ENCODE results near the gene CACNA1I. TPM values are rescaled to one million over a fixed set of nuclear protein-coding genes. Genes with fewer than 3 reads are reported as not detected.

CACNA1I gene
- total RNA-seq, 2 donors from 2014 or later, result 0.34 to 0.58 TPM

DNA sequence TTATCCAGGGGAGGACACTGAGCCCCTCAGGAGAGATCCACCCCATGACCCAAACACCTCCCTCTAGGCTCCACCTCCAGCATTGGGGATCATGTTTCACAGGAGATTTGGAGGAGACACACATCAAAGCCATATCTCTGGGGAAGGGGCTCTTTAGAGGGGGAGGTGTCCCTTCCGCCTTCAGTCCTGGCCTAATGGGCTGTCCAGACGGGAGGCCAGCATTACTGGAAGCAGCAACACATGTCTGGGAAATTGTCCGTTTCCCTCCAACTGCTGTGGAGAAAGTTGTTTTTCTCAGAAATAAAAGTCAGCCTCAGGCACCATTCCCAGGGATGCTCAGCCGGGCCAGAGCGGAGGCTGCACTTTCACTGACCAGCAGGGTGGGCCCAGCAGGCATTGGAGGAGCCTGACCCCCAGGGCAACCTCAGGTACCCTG is 9.5 kb downstream of the CACNA1I start:
- H3K9me3 Mint-ChIP-seq, result peaks cover 5% of the 10 kb centered on the region in 2 donors
- no peak overlapping the region for H3K4me3 Mint-ChIP-seq
- no peak for DNase-seq
- no peaks in the 10 kb centered on the region for H3K4me1 Mint-ChIP-seq (ENCODE audit: low read depth)
- no peaks in the 10 kb centered on the region for H3K36me3 Mint-ChIP-seq (ENCODE audit: insufficient read depth in 2 of 2)
- ATAC-seq (replicated peaks in 1 of 2), result no peak
- peaks cover 23% of the 10 kb centered on the region for H3K27me3 Mint-ChIP-seq (ENCODE audit: low read depth)
- no peak overlapping the region for H3K27ac Mint-ChIP-seq

DNA sequence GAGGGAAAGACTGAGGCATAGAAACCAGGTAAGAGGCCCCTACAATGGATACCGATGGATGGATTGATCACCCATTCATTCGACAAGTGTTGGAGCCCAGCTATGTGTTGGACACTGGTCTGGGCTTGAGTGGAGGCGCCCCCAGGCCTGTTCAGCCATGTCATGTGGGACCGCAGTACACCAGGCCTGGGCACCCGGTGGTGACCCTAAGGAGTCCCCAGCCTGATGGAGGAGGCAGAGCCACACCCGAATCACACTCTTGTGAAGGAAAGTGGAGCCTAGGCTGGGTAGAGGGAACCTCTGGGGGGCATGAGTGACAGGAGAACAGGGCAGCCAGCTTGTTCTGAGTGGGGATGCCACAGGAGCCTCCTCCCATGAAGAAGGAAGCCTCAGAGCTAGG is 10.2 kb downstream of the CACNA1I start:
- H3K9me3 Mint-ChIP-seq, result peaks cover 5% of the 10 kb centered on the region in 2 donors
- H3K36me3 Mint-ChIP-seq (ENCODE audit: insufficient read depth in 2 of 2), result no peaks in the 10 kb centered on the region
- no peak overlapping the region for H3K27ac Mint-ChIP-seq
- no peak overlapping the region for H3K4me3 Mint-ChIP-seq
- peaks cover 23% of the 10 kb centered on the region for H3K27me3 Mint-ChIP-seq (ENCODE audit: low read depth)
- no peaks in the 10 kb centered on the region for H3K4me1 Mint-ChIP-seq (ENCODE audit: low read depth)
- DNase-seq (no peak), ATAC-seq (replicated peaks in 1 of 2) (no peak)

DNA sequence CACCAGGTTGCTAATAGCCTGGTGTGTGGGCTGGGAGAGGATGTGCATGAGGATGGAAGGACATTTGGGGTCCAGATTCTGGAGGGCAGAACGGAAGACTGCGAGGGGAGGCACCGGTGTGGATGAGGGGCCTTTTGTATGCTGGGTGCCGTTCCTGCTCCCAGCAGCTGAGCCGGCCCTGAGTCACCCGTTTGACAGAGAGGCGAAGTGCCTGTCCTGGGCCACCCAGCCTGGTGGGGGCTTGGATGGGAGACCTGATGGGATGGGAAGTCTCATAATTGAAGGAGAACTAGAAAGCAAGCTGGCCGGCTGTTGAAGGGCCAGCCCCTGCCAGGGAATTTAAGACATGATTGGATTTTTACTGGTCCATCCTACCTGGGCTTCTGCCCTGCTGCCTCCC is 10.8 kb downstream of the CACNA1I start:
- DNase-seq, result no peak
- peaks cover 23% of the 10 kb centered on the region for H3K27me3 Mint-ChIP-seq (ENCODE audit: low read depth)
- peaks cover 5% of the 10 kb centered on the region in 2 donors for H3K9me3 Mint-ChIP-seq
- no peaks in the 10 kb centered on the region for H3K36me3 Mint-ChIP-seq (ENCODE audit: insufficient read depth in 2 of 2)
- no peak overlapping the region for H3K27ac Mint-ChIP-seq
- H3K4me1 Mint-ChIP-seq (ENCODE audit: low read depth), result no peaks in the 10 kb centered on the region
- no peak overlapping the region for H3K4me3 Mint-ChIP-seq
- ATAC-seq (replicated peaks in 1 of 2), result no peak

DNA sequence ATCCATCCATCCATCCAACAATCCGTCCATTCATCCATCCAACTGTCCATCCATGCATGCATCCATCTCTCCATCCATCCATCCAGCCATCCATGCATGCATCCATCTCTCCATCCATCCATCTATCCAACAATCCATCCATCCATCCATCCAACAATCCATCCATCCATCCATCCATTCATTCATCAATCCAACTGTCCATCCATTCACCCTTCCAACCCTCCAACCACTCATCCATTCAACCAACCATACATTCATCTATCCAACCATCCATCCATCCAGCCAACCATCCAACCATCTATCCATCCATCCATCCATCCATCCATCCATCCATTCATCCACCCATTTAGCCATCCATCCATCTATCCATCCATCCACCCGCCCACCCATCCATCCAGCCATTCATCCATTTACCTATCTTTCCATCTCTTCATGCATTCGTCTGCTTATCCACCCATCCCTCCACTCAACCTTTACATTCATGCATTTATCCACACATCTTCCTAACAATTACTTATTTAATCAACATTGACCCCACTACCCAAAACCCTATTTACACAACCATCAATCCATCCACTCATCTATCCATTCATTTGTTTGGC is 12.6 kb downstream of the CACNA1I start:
- peaks cover 23% of the 10 kb centered on the region for H3K27me3 Mint-ChIP-seq (ENCODE audit: low read depth)
- H3K27ac Mint-ChIP-seq, result no peak overlapping the region
- H3K36me3 Mint-ChIP-seq (ENCODE audit: insufficient read depth in 2 of 2), result no peaks in the 10 kb centered on the region
- ATAC-seq (replicated peaks in 1 of 2) (no peak), DNase-seq (no peak)
- no peak overlapping the region for H3K4me3 Mint-ChIP-seq
- H3K4me1 Mint-ChIP-seq (ENCODE audit: low read depth), result no peaks in the 10 kb centered on the region
- H3K9me3 Mint-ChIP-seq, result peaks cover 5% of the 10 kb centered on the region in 2 donors

DNA sequence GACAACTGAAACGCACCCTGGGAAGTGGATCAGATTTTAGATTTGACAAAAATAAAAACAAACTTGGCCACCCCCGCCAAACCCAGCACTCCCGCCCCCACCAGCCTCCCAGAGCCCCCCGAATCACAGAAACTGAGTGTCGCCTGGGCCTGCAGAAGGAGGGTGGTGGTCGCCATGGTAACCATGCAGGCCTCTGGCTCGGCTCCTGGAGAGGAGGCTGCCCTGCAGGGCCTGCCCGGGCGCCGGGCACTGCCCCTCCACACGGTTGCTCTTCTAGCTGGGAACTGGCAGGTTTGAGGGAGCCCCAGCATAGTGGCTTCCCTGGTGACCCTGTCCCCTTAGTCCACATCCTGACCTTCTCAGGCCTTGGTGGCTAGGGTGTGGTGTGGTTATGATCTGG is 19.3 kb downstream of the CACNA1I start:
- no peak overlapping the region for H3K4me3 Mint-ChIP-seq
- H3K36me3 Mint-ChIP-seq (ENCODE audit: insufficient read depth in 2 of 2), result no peaks in the 10 kb centered on the region
- DNase-seq, result no peak
- no peaks in the 10 kb centered on the region for H3K9me3 Mint-ChIP-seq
- H3K4me1 Mint-ChIP-seq (ENCODE audit: low read depth), result no peaks in the 10 kb centered on the region
- H3K27me3 Mint-ChIP-seq (ENCODE audit: low read depth), result no peaks in the 10 kb centered on the region
- H3K27ac Mint-ChIP-seq, result no peak overlapping the region
- ATAC-seq (replicated peaks in 1 of 2), result no peak

DNA sequence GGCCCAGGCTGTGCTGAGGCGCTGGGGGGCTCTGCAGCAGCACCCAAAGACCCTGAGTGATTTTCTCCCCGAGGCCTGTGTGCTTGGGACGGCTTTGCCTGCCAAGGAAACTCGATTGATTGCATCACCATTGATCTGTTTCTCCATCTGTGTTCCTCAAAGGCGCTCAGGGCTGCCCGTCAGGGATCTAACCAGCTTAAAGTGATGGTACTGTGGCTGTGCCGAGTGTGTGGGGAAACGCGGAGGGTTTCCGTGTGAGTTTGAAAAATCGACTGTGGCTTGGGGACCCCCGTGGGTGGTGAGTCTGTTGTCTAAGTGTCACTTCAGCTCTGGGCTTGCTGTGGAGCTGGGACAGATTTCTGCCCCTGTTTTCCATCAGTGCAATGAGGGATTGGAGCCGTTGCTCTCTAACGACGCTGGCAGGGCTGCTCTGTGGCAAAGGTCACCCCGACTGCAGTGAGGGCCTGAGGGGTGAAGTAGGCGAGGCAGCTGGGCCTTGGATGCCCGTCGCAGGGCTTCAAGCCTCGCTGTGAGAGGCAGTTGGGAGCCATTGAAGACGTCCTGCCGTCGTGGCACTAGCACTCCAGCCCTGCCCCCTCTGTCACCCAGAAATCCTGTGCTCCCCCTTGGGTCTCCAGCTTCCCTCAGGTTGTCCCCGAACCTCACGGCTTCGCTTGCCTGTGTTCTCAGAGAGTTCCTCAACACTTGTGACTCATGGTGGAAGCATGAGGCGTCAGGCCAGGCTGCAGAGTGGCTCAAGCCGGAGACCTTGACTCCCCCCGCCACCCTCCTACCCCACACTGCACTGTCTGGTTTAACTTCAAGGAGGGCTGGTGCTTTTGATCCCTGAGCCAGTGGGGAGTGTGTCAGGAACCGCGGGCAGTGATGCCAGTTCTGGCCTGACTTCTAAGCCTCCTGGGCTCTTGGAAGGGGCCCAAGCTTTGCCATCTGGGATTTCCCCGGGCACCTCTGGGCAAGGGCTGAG is 21.8 kb downstream of the CACNA1I start:
- Mint-ChIP-seq H3K4me1 (ENCODE audit: low read depth) (no peaks in the 10 kb centered on the region), H3K27me3 (ENCODE audit: low read depth) (peaks cover 9% of the 10 kb centered on the region)

DNA sequence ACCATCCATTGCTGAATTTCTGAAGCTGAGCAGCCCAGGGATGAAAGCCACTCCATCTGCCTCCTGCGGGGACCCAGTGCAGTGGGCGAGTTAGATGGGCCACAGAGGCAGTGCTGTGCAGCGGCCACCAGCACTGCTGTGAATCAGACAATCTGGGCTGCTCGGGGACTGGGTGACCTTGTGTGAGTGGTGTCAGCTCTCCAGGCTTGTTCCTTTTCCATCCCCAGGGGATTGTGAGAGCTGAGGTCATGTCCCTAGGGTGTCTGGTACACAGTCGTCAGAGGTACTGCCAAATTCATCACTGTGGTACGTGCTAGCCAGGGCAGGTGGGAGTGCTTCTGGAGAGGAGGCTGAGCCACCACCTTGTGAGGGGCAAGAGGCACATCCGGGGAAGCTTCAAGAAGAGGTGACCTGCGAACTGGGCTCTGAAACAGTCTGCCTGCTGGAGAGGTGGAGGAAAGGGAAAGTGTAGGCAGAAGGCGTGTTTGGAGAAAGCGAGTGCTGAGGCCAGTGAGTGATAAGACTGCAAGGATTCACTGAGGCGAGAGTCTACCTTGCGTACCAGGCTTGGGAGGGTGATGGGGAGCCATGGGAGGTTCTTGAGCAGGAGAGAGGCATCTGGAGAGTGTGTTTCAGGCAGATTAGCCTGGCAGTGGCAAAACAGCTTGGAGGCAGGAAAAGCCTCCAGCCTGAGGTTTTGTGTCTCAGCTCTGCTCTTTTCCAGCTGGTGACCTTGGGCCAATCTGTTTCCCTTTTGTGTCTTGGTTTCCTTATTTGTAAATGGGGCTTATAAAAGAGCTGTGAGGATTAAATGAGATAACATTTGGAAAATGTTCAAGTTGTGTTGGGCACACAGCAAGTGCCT is 22.7 kb downstream of the CACNA1I start:
- DNase-seq, result no peak
- no peak for ATAC-seq (replicated peaks in 1 of 2)
- Mint-ChIP-seq H3K4me1 (ENCODE audit: low read depth) (peaks cover 2% of the 10 kb centered on the region), H3K27ac (no peak overlapping the region), H3K36me3 (ENCODE audit: insufficient read depth in 2 of 2) (no peaks in the 10 kb centered on the region), H3K4me3 (no peak overlapping the region), H3K9me3 (no peaks in the 10 kb centered on the region), H3K27me3 (ENCODE audit: low read depth) (peaks cover 11% of the 10 kb centered on the region)

More for the DNA sequence above, 21.8 kb downstream of the CACNA1I start:
- Mint-ChIP-seq H3K27ac (no peak overlapping the region), H3K9me3 (no peaks in the 10 kb centered on the region), H3K36me3 (ENCODE audit: insufficient read depth in 2 of 2) (no peaks in the 10 kb centered on the region), H3K4me3 (no peak overlapping the region)
- no peak for DNase-seq
- no peak for ATAC-seq (replicated peaks in 1 of 2)

DNA sequence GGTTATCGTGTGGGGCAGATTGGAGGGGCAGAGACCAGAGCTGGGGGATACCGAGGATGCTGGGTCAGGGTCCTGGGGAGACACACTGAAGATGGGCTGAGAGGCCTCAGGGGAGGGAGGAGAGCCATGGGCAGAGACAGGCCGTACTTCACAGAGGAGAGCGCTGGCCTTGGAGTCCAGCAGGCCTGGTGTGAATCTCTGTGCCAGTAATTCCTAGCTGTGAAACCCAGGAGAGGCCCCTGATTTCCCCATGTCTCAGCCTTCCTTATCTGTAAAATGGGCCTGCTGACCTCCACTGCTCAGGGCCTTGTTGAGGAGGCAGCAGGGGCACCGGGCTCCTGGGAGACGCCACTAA is 23.4 kb downstream of the CACNA1I start:
- ATAC-seq (replicated peaks in 1 of 2) (no peak), DNase-seq (no peak)
- H3K9me3 Mint-ChIP-seq, result no peaks in the 10 kb centered on the region
- peaks cover 5% of the 10 kb centered on the region for H3K4me1 Mint-ChIP-seq (ENCODE audit: low read depth)
- H3K27ac Mint-ChIP-seq, result no peak overlapping the region
- H3K36me3 Mint-ChIP-seq (ENCODE audit: insufficient read depth in 2 of 2), result no peaks in the 10 kb centered on the region
- peaks cover 11% of the 10 kb centered on the region for H3K27me3 Mint-ChIP-seq (ENCODE audit: low read depth)
- no peak overlapping the region for H3K4me3 Mint-ChIP-seq

DNA sequence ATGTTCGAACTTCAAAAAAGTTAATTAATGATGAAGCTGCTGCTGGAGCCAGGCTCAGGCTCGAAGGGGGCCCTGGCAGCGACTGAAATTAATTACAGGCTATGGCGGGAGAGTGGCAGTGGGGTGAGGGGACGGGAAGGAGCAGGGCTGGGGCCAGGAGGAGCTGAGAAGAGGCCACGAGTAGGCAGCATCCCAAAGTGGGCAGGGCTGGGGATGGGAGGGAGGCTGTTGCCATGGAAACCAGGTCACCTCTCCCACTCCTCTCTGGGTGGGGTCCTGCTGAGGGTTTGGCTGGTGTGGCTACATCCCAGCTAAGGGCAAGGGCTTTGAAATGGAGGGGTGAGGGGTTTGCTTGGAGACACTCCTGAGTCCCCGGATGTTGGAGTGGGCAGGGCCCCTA is 23.9 kb downstream of the CACNA1I start:
- Mint-ChIP-seq H3K4me3 (no peak overlapping the region), H3K27ac (no peak overlapping the region)

DNA sequence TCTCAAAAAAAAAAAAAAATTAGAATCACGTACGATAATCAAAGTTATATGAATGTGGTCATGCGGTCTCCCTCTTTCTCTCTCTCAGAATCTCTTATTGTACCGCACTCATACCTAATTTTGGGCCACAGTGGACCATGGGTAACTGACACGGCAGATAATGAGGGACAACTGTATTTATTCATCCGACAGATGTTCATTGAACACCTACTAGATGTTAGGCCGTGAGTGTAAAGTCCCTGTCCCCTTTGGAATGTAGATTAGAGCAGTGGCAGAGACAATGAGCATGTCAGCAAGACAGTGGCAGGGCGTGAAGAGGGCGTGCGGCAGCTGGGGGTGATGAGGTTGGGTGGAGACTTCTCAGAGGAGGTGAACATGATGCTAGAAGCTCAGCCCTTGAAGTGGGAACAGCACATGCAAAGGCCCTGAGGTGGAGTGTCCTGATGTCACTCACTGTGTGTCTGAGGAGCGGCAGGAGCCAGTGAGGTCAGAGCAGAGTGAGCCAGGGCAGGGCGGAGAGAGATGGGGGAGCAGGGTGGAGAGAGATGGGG is 25.1 kb downstream of the CACNA1I start:
- no peak for DNase-seq
- peaks cover 11% of the 10 kb centered on the region for H3K27me3 Mint-ChIP-seq (ENCODE audit: low read depth)
- no peak for ATAC-seq (replicated peaks in 1 of 2)
- H3K36me3 Mint-ChIP-seq (ENCODE audit: insufficient read depth in 2 of 2), result no peaks in the 10 kb centered on the region
- no peak overlapping the region for H3K4me3 Mint-ChIP-seq
- H3K4me1 Mint-ChIP-seq (ENCODE audit: low read depth), result peaks cover 5% of the 10 kb centered on the region
- H3K9me3 Mint-ChIP-seq, result no peaks in the 10 kb centered on the region
- no peak overlapping the region for H3K27ac Mint-ChIP-seq

More for the DNA sequence above, 23.9 kb downstream of the CACNA1I start:
- no peak for ATAC-seq (replicated peaks in 1 of 2)
- peaks cover 11% of the 10 kb centered on the region for H3K27me3 Mint-ChIP-seq (ENCODE audit: low read depth)
- peaks cover 5% of the 10 kb centered on the region for H3K4me1 Mint-ChIP-seq (ENCODE audit: low read depth)
- H3K36me3 Mint-ChIP-seq (ENCODE audit: insufficient read depth in 2 of 2), result no peaks in the 10 kb centered on the region
- no peak for DNase-seq
- H3K9me3 Mint-ChIP-seq, result no peaks in the 10 kb centered on the region

DNA sequence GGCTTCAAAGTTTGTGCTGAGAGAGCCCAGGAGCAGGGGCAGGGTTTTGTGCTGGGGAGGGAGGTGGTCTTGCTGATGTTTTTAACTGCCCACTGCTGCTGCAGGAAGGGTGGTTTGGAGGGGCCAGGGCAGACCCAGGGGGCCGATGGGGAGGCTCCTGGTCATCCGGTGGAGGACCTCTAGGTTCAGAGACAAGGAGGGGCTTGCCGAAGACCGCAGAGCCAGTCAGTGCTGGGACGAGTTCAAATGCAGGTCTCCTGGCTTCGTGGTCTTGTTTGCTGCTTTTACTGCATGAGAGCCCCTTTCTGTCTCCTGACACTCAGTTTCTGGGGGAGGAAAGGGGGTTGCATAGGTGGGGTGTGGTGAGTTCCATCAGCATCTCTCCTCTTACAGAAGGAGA is 26.0 kb downstream of the CACNA1I start:
- no peak for DNase-seq
- H3K4me1 Mint-ChIP-seq (ENCODE audit: low read depth), result peaks cover 13% of the 10 kb centered on the region
- no peaks in the 10 kb centered on the region for H3K9me3 Mint-ChIP-seq

DNA sequence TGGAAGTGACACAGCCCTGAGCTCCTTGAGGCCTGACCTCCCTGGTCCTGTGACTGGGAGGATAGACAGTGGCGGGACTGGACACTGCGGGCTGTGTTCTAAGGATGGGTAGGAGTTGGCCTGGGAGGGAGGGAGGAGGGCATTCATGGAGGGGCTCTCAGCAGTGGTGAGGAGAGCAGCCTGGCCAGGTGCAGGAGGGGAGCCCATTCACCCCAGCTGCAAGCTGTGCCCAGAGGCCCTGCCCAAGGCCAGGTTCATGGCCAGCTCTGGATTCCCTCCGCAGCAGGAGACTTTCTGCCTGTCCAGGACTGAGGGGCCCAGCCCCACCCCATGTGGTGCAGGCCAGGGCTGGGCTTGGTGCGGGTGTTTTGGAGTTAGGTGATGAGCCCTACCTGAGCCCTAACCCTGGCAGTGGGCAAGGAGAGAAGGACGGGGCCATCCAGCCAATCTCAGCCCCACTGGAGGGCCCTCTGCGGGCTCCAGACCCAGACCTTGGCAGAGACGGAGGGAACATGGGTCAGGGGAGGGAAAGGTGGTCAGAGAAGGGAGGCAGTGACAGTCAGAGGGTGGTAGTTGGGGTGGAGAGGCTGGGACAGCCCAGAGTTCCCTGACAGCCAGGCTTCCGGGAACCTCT is 26.8 kb downstream of the CACNA1I start:
- H3K9me3 Mint-ChIP-seq, result peaks cover 2% of the 10 kb centered on the region in 2 donors
- peaks cover 11% of the 10 kb centered on the region for H3K27me3 Mint-ChIP-seq (ENCODE audit: low read depth)
- H3K4me1 Mint-ChIP-seq (ENCODE audit: low read depth), result peaks cover 20% of the 10 kb centered on the region
- no peak overlapping the region for H3K4me3 Mint-ChIP-seq
- no peak overlapping the region for H3K27ac Mint-ChIP-seq
- no peak for DNase-seq
- no peak for ATAC-seq (replicated peaks in 1 of 2)
- H3K36me3 Mint-ChIP-seq (ENCODE audit: insufficient read depth in 2 of 2), result peaks cover 0 to 3% of the 10 kb centered on the region in 2 donors

More for the DNA sequence above, 26.0 kb downstream of the CACNA1I start:
- ATAC-seq (replicated peaks in 1 of 2), result no peak
- Mint-ChIP-seq H3K36me3 (ENCODE audit: insufficient read depth in 2 of 2) (no peaks in the 10 kb centered on the region), H3K27me3 (ENCODE audit: low read depth) (peaks cover 11% of the 10 kb centered on the region), H3K27ac (no peak overlapping the region), H3K4me3 (no peak overlapping the region)
